GM12874 (cell line): ENCODE results near the gene TACR1.

Experiments used
- TF ChIP-seq, protein P1 (sequence below): IDR thresholded peaks from 2 replicates; pipeline ENCODE4 v1.5.1; 2011; ENCODE audit warnings: low read depth, mild to moderate bottlenecking, control low read depth, low read length, moderate library complexity; ENCODE audit not compliant: insufficient read depth

The TACR1 gene

GRCh38 chr2:75002007-75002406 is 197.3 kb downstream of the TACR1 start:
- TF ChIP-seq, protein P1, sequence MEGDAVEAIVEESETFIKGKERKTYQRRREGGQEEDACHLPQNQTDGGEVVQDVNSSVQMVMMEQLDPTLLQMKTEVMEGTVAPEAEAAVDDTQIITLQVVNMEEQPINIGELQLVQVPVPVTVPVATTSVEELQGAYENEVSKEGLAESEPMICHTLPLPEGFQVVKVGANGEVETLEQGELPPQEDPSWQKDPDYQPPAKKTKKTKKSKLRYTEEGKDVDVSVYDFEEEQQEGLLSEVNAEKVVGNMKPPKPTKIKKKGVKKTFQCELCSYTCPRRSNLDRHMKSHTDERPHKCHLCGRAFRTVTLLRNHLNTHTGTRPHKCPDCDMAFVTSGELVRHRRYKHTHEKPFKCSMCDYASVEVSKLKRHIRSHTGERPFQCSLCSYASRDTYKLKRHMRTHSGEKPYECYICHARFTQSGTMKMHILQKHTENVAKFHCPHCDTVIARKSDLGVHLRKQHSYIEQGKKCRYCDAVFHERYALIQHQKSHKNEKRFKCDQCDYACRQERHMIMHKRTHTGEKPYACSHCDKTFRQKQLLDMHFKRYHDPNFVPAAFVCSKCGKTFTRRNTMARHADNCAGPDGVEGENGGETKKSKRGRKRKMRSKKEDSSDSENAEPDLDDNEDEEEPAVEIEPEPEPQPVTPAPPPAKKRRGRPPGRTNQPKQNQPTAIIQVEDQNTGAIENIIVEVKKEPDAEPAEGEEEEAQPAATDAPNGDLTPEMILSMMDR: no peak

DNA sequence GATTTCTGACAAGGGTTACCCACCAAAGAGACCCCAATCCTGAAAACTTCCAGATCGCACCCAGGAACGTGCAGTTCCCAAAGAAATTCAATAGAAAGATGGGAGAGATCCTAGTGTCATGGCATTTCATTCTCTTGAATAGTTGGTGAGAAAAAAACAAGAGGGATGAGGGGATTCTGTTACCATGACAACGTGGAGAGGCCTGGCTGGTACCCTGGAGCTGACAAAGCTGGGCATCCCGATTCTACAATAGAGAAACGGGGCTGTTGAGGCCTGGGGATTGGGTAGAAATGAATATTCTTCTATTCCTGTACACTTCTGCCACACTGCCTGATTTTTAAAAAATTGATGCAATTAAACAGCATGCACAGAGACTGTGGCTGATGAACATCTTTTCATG is 199.9 kb downstream of the TACR1 start:
- TF ChIP-seq, protein P1: no peak
